ENCODE results near the gene RMDN2.
"Not testable (repeated sequence)": the region's sequence is repeated elsewhere in the genome, so short reads cannot be mapped to it uniquely, and the experiment has no call there.

GRCh38 chr2:37941267-37941666 is 16.2 kb downstream of the RMDN2 start:
- not testable (repeated sequence) for TF ChIP-seq POLR2A (IDR thresholded peaks at IDR 0.05; ENCODE audit: low read length); GATA1 (IDR thresholded peaks at IDR 0.05; ENCODE audit: low read depth, low read length)
